Measurements from ENCODE around the gene IRF9. TPM values are rescaled to one million over a fixed set of nuclear protein-coding genes. Genes with fewer than 3 reads are reported as not detected.

The IRF9 gene
- total RNA-seq, 1 donor from 2014 or later, result 123 TPM

DNA sequence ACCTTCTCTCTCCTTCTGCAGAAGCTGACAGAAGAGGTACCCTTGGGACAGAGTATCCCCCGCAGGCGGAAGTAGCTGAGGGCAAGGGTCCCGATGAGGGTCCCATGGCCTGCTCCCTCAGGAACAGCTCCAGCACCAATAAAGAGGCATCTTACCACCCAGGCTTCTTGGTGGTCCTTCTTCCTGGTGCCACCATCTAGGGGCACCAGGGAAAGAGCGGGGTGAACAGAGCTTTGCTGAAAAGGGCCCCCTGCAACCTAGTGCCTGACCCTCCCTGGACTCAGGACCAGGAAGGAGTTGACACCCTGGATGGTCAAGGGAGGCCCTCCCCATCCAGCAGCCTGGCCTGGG lies 591 bp upstream of the IRF9 start:
- no peak for TF ChIP-seq CTCF (IDR thresholded peaks at IDR 0.05)
- peaks cover 23% of the 10 kb centered on the region for H3K4me1 ChIP-seq
- ATAC-seq, result no peak
- H3K27ac ChIP-seq, result peak overlapping the region; percentile 88
- H3K9me3 ChIP-seq, result no peaks in the 10 kb centered on the region
- DNase-seq, result no peak
- H3K27me3 ChIP-seq, result no peaks in the 10 kb centered on the region
- peaks cover 74% of the 10 kb centered on the region for H3K36me3 ChIP-seq
- no peak overlapping the region for H3K4me3 ChIP-seq
- intact Hi-C loops (cut with DNase I), result no loop called here

DNA sequence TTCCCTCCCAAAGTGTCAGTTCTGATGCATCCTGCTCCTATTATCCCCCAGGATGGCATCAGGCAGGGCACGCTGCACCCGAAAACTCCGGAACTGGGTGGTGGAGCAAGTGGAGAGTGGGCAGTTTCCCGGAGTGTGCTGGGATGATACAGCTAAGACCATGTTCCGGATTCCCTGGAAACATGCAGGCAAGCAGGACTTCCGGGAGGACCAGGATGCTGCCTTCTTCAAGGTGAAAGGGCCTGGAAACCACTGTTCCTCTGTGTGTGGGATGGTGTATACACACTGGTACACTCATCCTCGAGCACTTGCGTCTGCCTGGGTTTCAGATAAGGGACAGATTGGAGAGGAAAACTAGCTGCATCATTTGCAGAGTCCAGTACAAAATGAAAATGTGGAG lies 1.0 kb downstream of the IRF9 start:
- Histone ChIP-seq H3K9me3 (no peaks in the 10 kb centered on the region), H3K4me1 (peaks cover 23% of the 10 kb centered on the region), H3K36me3 (peaks cover 74% of the 10 kb centered on the region), H3K27me3 (no peaks in the 10 kb centered on the region), H3K27ac (peak overlapping the region; percentile 88), H3K4me3 (peak overlapping the region; percentile 64)
- ATAC-seq (peak; percentile 1), DNase-seq (no peak)
- intact Hi-C loops (cut with DNase I), result no loop called here
- TF ChIP-seq CTCF (IDR thresholded peaks at IDR 0.05), result no peak

- peaks cover 76% of the 10 kb centered on the region for H3K36me3 ChIP-seq
- TF ChIP-seq CTCF (IDR thresholded peaks at IDR 0.05), result no peak
- no peak overlapping the region for H3K4me3 ChIP-seq
- peaks cover 23% of the 10 kb centered on the region for H3K4me1 ChIP-seq
- DNase-seq (no peak), ATAC-seq (no peak)
- no peak overlapping the region for H3K27ac ChIP-seq
- no peaks in the 10 kb centered on the region for H3K27me3 ChIP-seq
- H3K9me3 ChIP-seq, result no peaks in the 10 kb centered on the region
- intact Hi-C loops (cut with DNase I), result no loop called here
These were observed 3.5 kb downstream of the IRF9 start for GRCh38 chr14:24164518-24164991.

- H3K36me3 ChIP-seq, result peaks cover 68% of the 10 kb centered on the region
- no peak for TF ChIP-seq CTCF (IDR thresholded peaks at IDR 0.05)
- no peak overlapping the region for H3K4me3 ChIP-seq
- no peak overlapping the region for H3K27ac ChIP-seq
- H3K4me1 ChIP-seq, result peaks cover 18% of the 10 kb centered on the region
- DNase-seq (no peak), ATAC-seq (no peak)
- H3K9me3 ChIP-seq, result no peaks in the 10 kb centered on the region
- intact Hi-C loops (cut with DNase I), result no loop called here
- H3K27me3 ChIP-seq, result no peaks in the 10 kb centered on the region
These were observed 4.7 kb downstream of the IRF9 start for GRCh38 chr14:24165785-24166184.

GRCh38 chr14:24167469-24168114 lies 6.5 kb downstream of the IRF9 start:
- Histone ChIP-seq H3K4me1 (peaks cover 13% of the 10 kb centered on the region), H3K9me3 (no peaks in the 10 kb centered on the region), H3K27me3 (no peaks in the 10 kb centered on the region), H3K36me3 (peaks cover 63% of the 10 kb centered on the region), H3K4me3 (no peak overlapping the region), H3K27ac (peak overlapping the region; percentile 18)
- DNase-seq (no peak), ATAC-seq (peak; percentile 34)
- TF ChIP-seq CTCF (IDR thresholded peaks at IDR 0.05), result no peak
- intact Hi-C loops (cut with DNase I), result no loop called here

Measured in upper lobe of right lung (tissue), 1 donor.